ENCODE data around the gene PATJ.

The PATJ gene

GRCh38 chr1:61993331-61993961, 251.2 kb downstream of the PATJ start:
- no peak overlapping the region for H3K4me3 ChIP-seq (ENCODE audit: low read length)
- WGBS, result 86% methylated on average over 5 of the region's 5 CpGs
- H3K36me3 ChIP-seq (ENCODE audit: insufficient read depth, low read length), result peaks cover 12% of the 10 kb centered on the region; the same call in 1 of the 2 replicates
- H3K9ac ChIP-seq (ENCODE audit: low read depth, low read length), result no peak overlapping the region
- no peaks in the 10 kb centered on the region for H3K27me3 ChIP-seq (ENCODE audit: insufficient read depth, low read length)
- no peak overlapping the region for H3K27ac ChIP-seq (ENCODE audit: low read depth, low read length)
- no peaks in the 10 kb centered on the region for H3K4me1 ChIP-seq (ENCODE audit: insufficient read depth, low read length)
- H3K9me3 ChIP-seq (ENCODE audit: insufficient read depth, low read depth, low read length), result no peaks in the 10 kb centered on the region

- 92% methylated on average over 1 of the region's 1 CpG for whole genome bisulfite sequencing
- Histone ChIP-seq H3K4me3 (ENCODE audit: low read length) (no peak overlapping the region), H3K9ac (ENCODE audit: low read depth, low read length) (no peak overlapping the region), H3K27ac (ENCODE audit: low read depth, low read length) (no peak overlapping the region), H3K27me3 (ENCODE audit: insufficient read depth, low read length) (no peaks in the 10 kb centered on the region), H3K9me3 (ENCODE audit: insufficient read depth, low read depth, low read length) (no peaks in the 10 kb centered on the region), H3K4me1 (ENCODE audit: insufficient read depth, low read length) (no peaks in the 10 kb centered on the region), H3K36me3 (ENCODE audit: insufficient read depth, low read length) (peaks cover 12% of the 10 kb centered on the region; the same call in 1 of the 2 replicates)
These were observed 253.4 kb downstream of the PATJ start for GRCh38 chr1:61995641-61996040.

- H3K27ac ChIP-seq (ENCODE audit: low read depth, low read length), result no peak overlapping the region
- no peaks in the 10 kb centered on the region for H3K4me1 ChIP-seq (ENCODE audit: insufficient read depth, low read length)
- H3K9ac ChIP-seq (ENCODE audit: low read depth, low read length), result no peak overlapping the region
- peaks cover 12% of the 10 kb centered on the region; the same call in 1 of the 2 replicates for H3K36me3 ChIP-seq (ENCODE audit: insufficient read depth, low read length)
- H3K4me3 ChIP-seq (ENCODE audit: low read length), result no peak overlapping the region
- 88% methylated on average over 3 of the region's 3 CpGs for WGBS
- no peaks in the 10 kb centered on the region for H3K9me3 ChIP-seq (ENCODE audit: insufficient read depth, low read depth, low read length)
- H3K27me3 ChIP-seq (ENCODE audit: insufficient read depth, low read length), result no peaks in the 10 kb centered on the region
These were observed 254.8 kb downstream of the PATJ start for GRCh38 chr1:61997123-61997522.

GRCh38 chr1:62003777-62004176, 261.5 kb downstream of the PATJ start:
- H3K36me3 ChIP-seq (ENCODE audit: insufficient read depth, low read length), result 0 out of 2 replicates have a peak, but pooled peaks cover 4% of the 10 kb centered on the region
- H3K27ac ChIP-seq (ENCODE audit: low read depth, low read length), result no peak overlapping the region
- WGBS, result 91% methylated on average over 2 of the region's 2 CpGs
- no peak overlapping the region for H3K4me3 ChIP-seq (ENCODE audit: low read length)
- H3K9me3 ChIP-seq (ENCODE audit: insufficient read depth, low read depth, low read length), result no peaks in the 10 kb centered on the region
- H3K4me1 ChIP-seq (ENCODE audit: insufficient read depth, low read length), result no peaks in the 10 kb centered on the region
- H3K9ac ChIP-seq (ENCODE audit: low read depth, low read length), result no peak overlapping the region
- no peaks in the 10 kb centered on the region for H3K27me3 ChIP-seq (ENCODE audit: insufficient read depth, low read length)

GRCh38 chr1:62006690-62007089, 264.4 kb downstream of the PATJ start:
- Histone ChIP-seq H3K36me3 (ENCODE audit: insufficient read depth, low read length) (0 out of 2 replicates have a peak, but pooled peaks cover 4% of the 10 kb centered on the region), H3K9me3 (ENCODE audit: insufficient read depth, low read depth, low read length) (no peaks in the 10 kb centered on the region), H3K9ac (ENCODE audit: low read depth, low read length) (no peak overlapping the region), H3K4me3 (ENCODE audit: low read length) (no peak overlapping the region), H3K27me3 (ENCODE audit: insufficient read depth, low read length) (no peaks in the 10 kb centered on the region), H3K4me1 (ENCODE audit: insufficient read depth, low read length) (no peaks in the 10 kb centered on the region), H3K27ac (ENCODE audit: low read depth, low read length) (no peak overlapping the region)
- 84% methylated on average over 2 of the region's 2 CpGs for WGBS

- Histone ChIP-seq H3K4me3 (ENCODE audit: low read length) (no peak overlapping the region), H3K9ac (ENCODE audit: low read depth, low read length) (no peak overlapping the region), H3K9me3 (ENCODE audit: insufficient read depth, low read depth, low read length) (no peaks in the 10 kb centered on the region), H3K27me3 (ENCODE audit: insufficient read depth, low read length) (no peaks in the 10 kb centered on the region), H3K27ac (ENCODE audit: low read depth, low read length) (no peak overlapping the region), H3K36me3 (ENCODE audit: insufficient read depth, low read length) (0 out of 2 replicates have a peak, but pooled peaks cover 4% of the 10 kb centered on the region), H3K4me1 (ENCODE audit: insufficient read depth, low read length) (no peaks in the 10 kb centered on the region)
- WGBS, result 82% methylated on average over 4 of the region's 4 CpGs
These were observed 268.7 kb downstream of the PATJ start for GRCh38 chr1:62011006-62011405.

GRCh38 chr1:62012095-62012494, 269.8 kb downstream of the PATJ start:
- H3K27me3 ChIP-seq (ENCODE audit: insufficient read depth, low read length), result no peaks in the 10 kb centered on the region
- no peak overlapping the region for H3K9ac ChIP-seq (ENCODE audit: low read depth, low read length)
- 100% methylated on average over 1 of the region's 1 CpG for WGBS

DNA sequence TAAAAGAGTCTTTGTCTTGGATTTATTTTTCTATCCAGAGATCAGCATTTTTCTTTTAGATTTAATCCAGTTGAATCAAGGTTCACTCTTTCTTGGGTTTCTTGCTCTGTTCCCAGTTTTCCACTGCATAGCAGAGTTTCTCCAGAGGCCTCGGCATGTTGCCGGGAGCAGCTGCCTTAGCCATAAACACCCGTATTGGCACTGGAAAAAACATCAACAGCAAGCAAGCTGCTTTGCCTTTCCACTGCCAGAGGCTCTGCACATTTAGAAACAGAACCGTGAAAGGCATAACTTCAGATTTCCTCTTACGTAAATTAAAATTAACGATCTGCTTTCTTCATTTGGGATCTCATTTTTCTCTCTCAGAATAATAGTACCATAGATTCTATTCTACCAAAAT, 270.6 kb downstream of the PATJ start:
- Histone ChIP-seq H3K4me1 (ENCODE audit: insufficient read depth, low read length) (no peaks in the 10 kb centered on the region), H3K9me3 (ENCODE audit: insufficient read depth, low read depth, low read length) (no peaks in the 10 kb centered on the region), H3K4me3 (ENCODE audit: low read length) (no peak overlapping the region), H3K36me3 (ENCODE audit: insufficient read depth, low read length) (no peaks in the 10 kb centered on the region), H3K27ac (ENCODE audit: low read depth, low read length) (no peak overlapping the region), H3K9ac (ENCODE audit: low read depth, low read length) (no peak overlapping the region), H3K27me3 (ENCODE audit: insufficient read depth, low read length) (no peaks in the 10 kb centered on the region)
- 93% methylated on average over 6 of the region's 6 CpGs for WGBS

More at GRCh38 chr1:62012095-62012494, 269.8 kb downstream of the PATJ start:
- Histone ChIP-seq H3K36me3 (ENCODE audit: insufficient read depth, low read length) (no peaks in the 10 kb centered on the region), H3K9me3 (ENCODE audit: insufficient read depth, low read depth, low read length) (no peaks in the 10 kb centered on the region), H3K27ac (ENCODE audit: low read depth, low read length) (no peak overlapping the region), H3K4me3 (ENCODE audit: low read length) (no peak overlapping the region), H3K4me1 (ENCODE audit: insufficient read depth, low read length) (no peaks in the 10 kb centered on the region)

- H3K9me3 ChIP-seq (ENCODE audit: insufficient read depth, low read depth, low read length), result no peaks in the 10 kb centered on the region
- H3K27ac ChIP-seq (ENCODE audit: low read depth, low read length), result no peak overlapping the region
- H3K4me3 ChIP-seq (ENCODE audit: low read length), result no peak overlapping the region
- WGBS, result 94% methylated on average over 5 of the region's 5 CpGs
- H3K9ac ChIP-seq (ENCODE audit: low read depth, low read length), result no peak overlapping the region
- no peaks in the 10 kb centered on the region for H3K4me1 ChIP-seq (ENCODE audit: insufficient read depth, low read length)
- H3K27me3 ChIP-seq (ENCODE audit: insufficient read depth, low read length), result no peaks in the 10 kb centered on the region
- H3K36me3 ChIP-seq (ENCODE audit: insufficient read depth, low read length), result no peaks in the 10 kb centered on the region
These were observed 271.0 kb downstream of the PATJ start for GRCh38 chr1:62013264-62013663.

DNA sequence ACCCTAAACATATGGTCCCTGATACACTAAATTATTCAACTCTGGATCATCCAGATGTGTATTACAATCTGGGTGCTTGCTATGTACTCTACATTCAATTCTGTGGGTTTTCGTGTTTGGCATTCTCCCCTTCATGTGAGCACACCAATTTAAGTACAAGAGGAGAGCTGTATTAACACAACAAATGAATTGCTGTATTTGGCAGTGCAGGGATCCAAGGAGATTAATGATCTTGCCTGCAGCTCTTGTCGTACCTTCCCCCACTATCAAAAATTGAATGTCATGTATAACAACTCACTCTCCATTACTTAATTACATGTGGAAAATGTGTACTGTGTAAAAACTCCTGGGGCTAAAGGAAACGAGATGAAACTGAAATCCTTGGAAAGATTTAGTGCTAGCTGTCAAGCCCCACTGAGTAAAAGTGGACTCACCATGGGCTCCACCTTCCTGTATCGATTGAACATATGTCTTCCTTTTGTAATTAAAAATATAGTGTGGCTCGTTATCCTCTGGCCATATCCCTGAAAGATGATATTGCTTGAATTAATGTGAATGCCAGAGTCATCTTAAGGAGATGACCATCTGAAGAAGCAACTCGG, 280.2 kb downstream of the PATJ start:
- H3K27ac ChIP-seq (ENCODE audit: low read depth, low read length), result no peak overlapping the region
- peaks cover 12% of the 10 kb centered on the region for H3K4me1 ChIP-seq (ENCODE audit: insufficient read depth, low read length)
- H3K36me3 ChIP-seq (ENCODE audit: insufficient read depth, low read length), result 0 out of 2 replicates have a peak, but pooled peaks cover 5% of the 10 kb centered on the region
- H3K9ac ChIP-seq (ENCODE audit: low read depth, low read length), result no peak overlapping the region
- H3K9me3 ChIP-seq (ENCODE audit: insufficient read depth, low read depth, low read length), result no peaks in the 10 kb centered on the region
- no peak overlapping the region for H3K4me3 ChIP-seq (ENCODE audit: low read length)
- WGBS, result 87% methylated on average over 6 of the region's 6 CpGs
- no peaks in the 10 kb centered on the region for H3K27me3 ChIP-seq (ENCODE audit: insufficient read depth, low read length)

- Histone ChIP-seq H3K9ac (ENCODE audit: low read depth, low read length) (no peak overlapping the region), H3K36me3 (ENCODE audit: insufficient read depth, low read length) (0 out of 2 replicates have a peak, but pooled peaks cover 9% of the 10 kb centered on the region), H3K27ac (ENCODE audit: low read depth, low read length) (no peak overlapping the region), H3K4me1 (ENCODE audit: insufficient read depth, low read length) (peaks cover 15% of the 10 kb centered on the region), H3K9me3 (ENCODE audit: insufficient read depth, low read depth, low read length) (peaks cover 5% of the 10 kb centered on the region; the same call in 1 of the 2 replicates), H3K27me3 (ENCODE audit: insufficient read depth, low read length) (no peaks in the 10 kb centered on the region), H3K4me3 (ENCODE audit: low read length) (no peak overlapping the region)
- 95% methylated on average over 2 of the region's 2 CpGs for WGBS
These were observed 282.4 kb downstream of the PATJ start for GRCh38 chr1:62024690-62025089.

All from HUES64 (cell line).